Lower lobe of right lung (tissue), 2 donors: ENCODE data around the gene SIGLEC6. TPM values are rescaled to one million over a fixed set of nuclear protein-coding genes. Genes with fewer than 3 reads are reported as not detected.

ENCODE experiments used
- ATAC-seq, 2 donors: fragments of 200-7000 bp; cut with Tn5 transposase; one replicate each; pipeline ENCODE4 v1.9.1; 2020 to 2022; ENCODE audit warnings: mild to moderate bottlenecking in 2 of 2, moderate library complexity in 2 of 2
- DNase-seq: peaks from one replicate; pipeline ENCODE4 v3.0.0-alpha.2; 2020
- H3K27ac ChIP-seq: fragments of 200-600 bp; one replicate; pipeline ENCODE4 v1.8.0; 2022
- H3K27me3 ChIP-seq: fragments of 200-600 bp; one replicate; pipeline ENCODE4 v1.8.0; 2022; ENCODE audit warnings: low read depth
- H3K36me3 ChIP-seq: fragments of 200-600 bp; one replicate; pipeline ENCODE4 v1.8.0; 2022; ENCODE audit warnings: mild to moderate bottlenecking
- H3K4me1 ChIP-seq: fragments of 200-600 bp; one replicate; pipeline ENCODE4 v1.8.0; 2022
- H3K4me3 ChIP-seq: fragments of 200-600 bp; one replicate; pipeline ENCODE4 v1.8.0; 2022; ENCODE audit warnings: mild to moderate bottlenecking
- H3K9me3 ChIP-seq: fragments of 200-600 bp; one replicate; pipeline ENCODE4 v1.8.0; 2022
- CTCF ChIP-seq: fragments of 200-600 bp; IDR thresholded peaks from one replicate; pipeline ENCODE4 v1.8.0; 2022; ENCODE audit warnings: antibody characterized with exemption, mild to moderate bottlenecking
- intact Hi-C: fragments of 100-400 bp; cut with DNase I; formaldehyde crosslinking; loops from one replicate; pipeline ENCODE4 v1.11.0; 2022
- total RNA-seq: library from RNA; stranded (reverse); fragmentation: NEBNext Ultra II Directional; extraction: Animal tissue kit (Norgen Biotek cat#: 25700); gene quantifications from one replicate; pipeline ENCODE4 v1.2.1, GENCODE V29; 2021
- donor health status: DM: no; HTN: yes; CAD: no; lungs with severe emphysema.

Gene SIGLEC6
- total RNA-seq, 1 donor from 2014 or later = 6.5 TPM

- Histone ChIP-seq H3K27ac (no peak overlapping the region), H3K27me3 (no peaks in the 10 kb centered on the region), H3K9me3 (no peaks in the 10 kb centered on the region), H3K36me3 (no peaks in the 10 kb centered on the region), H3K4me3 (no peak overlapping the region), H3K4me1 (peaks cover 9% of the 10 kb centered on the region)
- intact Hi-C loops = no loop called here
- no peak for TF ChIP-seq CTCF
- DNase-seq (no peak), ATAC-seq (no peak)
Measured at GRCh38 chr19:51508059-51508733, 23.3 kb downstream of the SIGLEC6 start.

GRCh38 chr19:51507640-51508058, 23.8 kb downstream of the SIGLEC6 start:
- Histone ChIP-seq H3K27me3 (no peaks in the 10 kb centered on the region), H3K27ac (no peak overlapping the region), H3K9me3 (no peaks in the 10 kb centered on the region), H3K36me3 (no peaks in the 10 kb centered on the region), H3K4me3 (no peak overlapping the region), H3K4me1 (peaks cover 9% of the 10 kb centered on the region)
- ATAC-seq = peak; percentile 47
- TF ChIP-seq CTCF = no peak
- intact Hi-C loops = no loop called here
- no peak for DNase-seq

GRCh38 chr19:51507192-51507591, 24.3 kb downstream of the SIGLEC6 start:
- Histone ChIP-seq H3K27ac (no peak overlapping the region), H3K4me1 (peaks cover 9% of the 10 kb centered on the region), H3K4me3 (no peak overlapping the region), H3K36me3 (no peaks in the 10 kb centered on the region), H3K9me3 (no peaks in the 10 kb centered on the region), H3K27me3 (no peaks in the 10 kb centered on the region)
- intact Hi-C loops = no loop called here
- no peak for DNase-seq
- no peak for TF ChIP-seq CTCF
- no peak for ATAC-seq

GRCh38 chr19:51505904-51506303, 25.6 kb downstream of the SIGLEC6 start:
- intact Hi-C loops = no loop called here
- no peak for TF ChIP-seq CTCF
- Histone ChIP-seq H3K4me1 (peaks cover 9% of the 10 kb centered on the region), H3K27ac (no peak overlapping the region), H3K36me3 (no peaks in the 10 kb centered on the region), H3K9me3 (no peaks in the 10 kb centered on the region), H3K27me3 (no peaks in the 10 kb centered on the region), H3K4me3 (no peak overlapping the region)
- ATAC-seq (no peak), DNase-seq (no peak)

GRCh38 chr19:51503896-51504295, 27.6 kb downstream of the SIGLEC6 start:
- Histone ChIP-seq H3K4me3 (no peak overlapping the region), H3K27me3 (no peaks in the 10 kb centered on the region), H3K9me3 (no peaks in the 10 kb centered on the region), H3K4me1 (peaks cover 9% of the 10 kb centered on the region), H3K27ac (no peak overlapping the region), H3K36me3 (no peaks in the 10 kb centered on the region)
- intact Hi-C loops = no loop called here
- DNase-seq (no peak), ATAC-seq (no peak)
- no peak for TF ChIP-seq CTCF
